Pancreas (tissue), 10 donors: ENCODE measurements around the gene YJEFN3. TPM values are rescaled to one million over a fixed set of nuclear protein-coding genes. Genes with fewer than 3 reads are reported as not detected.

Source experiments
- ATAC-seq, 4 donors: fragments of 200-7000 bp; cut with Tn5 transposase; one replicate each; pipeline versions ENCODE4 v1.8.0 to v1.9.1; 2020; ENCODE audit warnings: mild to moderate bottlenecking in 4 of 4, moderate library complexity in 4 of 4
- DNase-seq, 6 donors: peaks; one replicate each; pipeline ENCODE4 v3.0.0-alpha.2; 2020
- FAIRE-seq: peaks from 2 replicates; lab custom pipeline; 2012; peaks lifted over from hg19 to GRCh38; lab: Jason Lieb, UNC
- H3K27ac ChIP-seq, 4 donors: fragments of 200-600 bp; sonication (generic); 1 replicate in 3 of 4; 2 replicates in 1 of 4; pipeline versions ENCODE4 v1.5.0 to v1.8.0; 2020
- H3K27me3 ChIP-seq, 4 donors: fragments of 200-600 bp; one replicate each; pipeline ENCODE4 v1.8.0; 2021
- H3K36me3 ChIP-seq, 3 donors: fragments of 200-600 bp; sonication (generic) in 1 of 3; one replicate each; pipeline versions ENCODE4 v1.5.0 to v1.8.0; 2020 to 2021
- H3K4me1 ChIP-seq, 3 donors: fragments of 200-600 bp; one replicate each; pipeline ENCODE4 v1.8.0; 2021
- H3K4me3 ChIP-seq, 4 donors: fragments of 200-600 bp; sonication (generic) in 2 of 4; one replicate each; pipeline versions ENCODE4 v1.5.0 to v1.8.0; 2020 to 2021
- H3K9me3 ChIP-seq, 4 donors: fragments of 200-600 bp; one replicate each; pipeline ENCODE4 v1.8.0; 2021
- CTCF ChIP-seq, 4 donors: fragments of 200-600 bp; sonication (generic) in 3 of 4; IDR thresholded peaks; one replicate each; pipeline versions ENCODE4 v1.5.0 to v1.8.0; 2021; ENCODE audit warnings: antibody characterized with exemption in 4 of 4
- WGBS, 2 donors: extraction: QIAGEN DNeasy Blood & Tissue Kit; methylation state at CpG; one replicate each; pipeline ENCODE4 v1.1.7; 2013; 5-methylcytosine and 5-hydroxymethylcytosine counted together
- intact Hi-C, 3 donors: fragments of 100-400 bp; cut with DNase I; formaldehyde crosslinking; loops; one replicate each; pipeline versions ENCODE4 v1.11.1 to v1.14.2; 2022
- polyA plus RNA-seq, 2 donors: library from polyadenylated mRNA; stranded (reverse); fragments of 200-250 nt; gene quantifications; one replicate each; pipeline ENCODE4 v1.2.3, GENCODE V29; 2013
- total RNA-seq, 6 donors: library from RNA; stranded (reverse); fragmentation: NEBNext Ultra II Directional in 4 of 6; extraction: Animal tissue kit (Norgen Biotek cat#: 25700) in 4 of 6; gene quantifications; one replicate each; pipeline versions ENCODE4 v1.2.1 to v1.2.4, GENCODE V29; 2021 to 2023
- donor health status: healthy with polysubstance abuse.
- donor health status: DM: no; HTN: no; CAD: no; lungs with moderate emphysema.
- donor health status: DM: no; HTN: no; CAD: no.
- donor health status: control.
- donor health status: control.
- donor health status: Bipolar disorder and iron deficiency.
- donor health status: DM: yes; HTN: yes; CAD: no.
- donor health status: DM: no; HTN: no; CAD: no.
- donor health status: DM: no; HTN: no; CAD: no.
- donor health status: DM: yes; HTN: yes; CAD: no.

YJEFN3 gene
- total RNA-seq (1 to 10 TPM in 5 of 6 donors, under 1 TPM in 1; 0.76 to 3.7 (median 1.9) TPM), polyA plus RNA-seq (10 to 100 TPM; 28.4 to 38.8 TPM)

- 73 to 79% methylated on average over 44 to 50 of the region's 50 CpGs for WGBS, 2 donors
- ATAC-seq (peak in 1 of 4 donors; percentile 9), DNase-seq (no peak), FAIRE-seq (no peak)
- no peak within 1 kb of the TSS for H3K27ac ChIP-seq
- no peak for TF ChIP-seq CTCF (IDR thresholded peaks at IDR 0.05)
- peaks cover 0 to 8% (median 0%) of the 10 kb centered on the region in 3 donors for H3K36me3 ChIP-seq
- intact Hi-C loops = no loop called here
- H3K9me3 ChIP-seq = no peaks in the 10 kb centered on the region
- no peaks in the 10 kb centered on the region for H3K4me1 ChIP-seq
- no peak within 1 kb of the TSS for H3K4me3 ChIP-seq
- H3K27me3 ChIP-seq = no peaks in the 10 kb centered on the region
These were observed at the start of gene YJEFN3 for GRCh38 chr19:19528721-19529490. Gene YJEFN3, plus strand, starts transcription at chr19:19528911. Its CDS starts 22 bp downstream, at chr19:19528933.

GRCh38 chr19:19480688-19481087 is 48.0 kb upstream of the YJEFN3 start:
- no peak for FAIRE-seq
- no peak for TF ChIP-seq CTCF (IDR thresholded peaks at IDR 0.05)
- no peaks in the 10 kb centered on the region for H3K36me3 ChIP-seq

GRCh38 chr19:19482809-19483596 is 45.7 kb upstream of the YJEFN3 start:
- Histone ChIP-seq H3K4me1 (peaks cover 10 to 12% (median 10%) of the 10 kb centered on the region in 3 donors), H3K36me3 (no peaks in the 10 kb centered on the region), H3K27ac (no peak overlapping the region), H3K4me3 (no peak overlapping the region), H3K9me3 (no peaks in the 10 kb centered on the region), H3K27me3 (no peaks in the 10 kb centered on the region)
- 87% methylated on average over 19 of the region's 19 CpGs for WGBS, 2 donors
- ATAC-seq (no peak), DNase-seq (peak in 1 of 6 donors; percentile 43), FAIRE-seq (no peak)
- intact Hi-C loops = loop anchor here in 1 of 3 donors (10.0 kb wide), 1 partner anchor 108 kb away; no protein-coding TSS in a partner anchor
- TF ChIP-seq CTCF (IDR thresholded peaks at IDR 0.05) = no peak

More at GRCh38 chr19:19480688-19481087, 48.0 kb upstream of the YJEFN3 start:
- Histone ChIP-seq H3K27ac (no peak overlapping the region), H3K4me1 (peaks cover 0 to 5% (median 0%) of the 10 kb centered on the region in 3 donors), H3K9me3 (no peaks in the 10 kb centered on the region), H3K27me3 (no peaks in the 10 kb centered on the region), H3K4me3 (no peak overlapping the region)
- DNase-seq (peak in 1 of 6 donors; percentile 15), ATAC-seq (no peak)
- 70 to 75% methylated on average over 5 of the region's 5 CpGs for WGBS, 2 donors
- intact Hi-C loops = loop anchor here in 1 of 3 donors (10.0 kb wide), 1 partner anchor 106 kb away; no protein-coding TSS in a partner anchor

GRCh38 chr19:19485161-19485997 is 43.3 kb upstream of the YJEFN3 start:
- H3K27me3 ChIP-seq = no peaks in the 10 kb centered on the region
- DNase-seq = peak in 1 of 6 donors; percentile 39
- FAIRE-seq = no peak
- no peak for TF ChIP-seq CTCF (IDR thresholded peaks at IDR 0.05)
- WGBS, 2 donors = 83 to 87% methylated on average over 15 of the region's 15 CpGs
- peaks cover 20 to 34% (median 31%) of the 10 kb centered on the region in 3 donors for H3K4me1 ChIP-seq
- peak overlapping the region in 1 of 4 donors; percentile 5 for H3K27ac ChIP-seq
- H3K9me3 ChIP-seq = no peaks in the 10 kb centered on the region
- H3K36me3 ChIP-seq = no peaks in the 10 kb centered on the region
- intact Hi-C loops = loop anchor here in 2 of 3 donors (5.0 to 10.0 kb wide), 2 partner anchors 111 to 113 kb away; no protein-coding TSS in a partner anchor
- ATAC-seq = no peak
- H3K4me3 ChIP-seq = no peak overlapping the region
